B cell (primary cell): ENCODE measurements around the gene SCOC.

Experiments
- CTCF ChIP-seq: fragments of 200-600 bp; IDR thresholded peaks from one replicate; pipeline ENCODE4 v1.8.0; 2022; ENCODE audit warnings: antibody characterized with exemption, mild to moderate bottlenecking
- EZH2 ChIP-seq: IDR thresholded peaks from 2 replicates; pipeline ENCODE4 v1.6.1; 2012; ENCODE audit warnings: borderline replicate concordance, low read depth, mild to moderate bottlenecking, moderate library complexity, low read length; ENCODE audit not compliant: insufficient read depth, poor library complexity, severe bottlenecking

- TF ChIP-seq CTCF, result no peak
- TF ChIP-seq EZH2, result no peak
Measured at GRCh38 chr4:140361099-140361498, 12.3 kb upstream of the SCOC start.
